Measurements from ENCODE around the gene PFKFB2. TPM values are rescaled to one million over a fixed set of nuclear protein-coding genes. Genes with fewer than 3 reads are reported as not detected.

The PFKFB2 gene
- total RNA-seq, result 10.2 and 15.8 TPM in 2 replicates

DNA sequence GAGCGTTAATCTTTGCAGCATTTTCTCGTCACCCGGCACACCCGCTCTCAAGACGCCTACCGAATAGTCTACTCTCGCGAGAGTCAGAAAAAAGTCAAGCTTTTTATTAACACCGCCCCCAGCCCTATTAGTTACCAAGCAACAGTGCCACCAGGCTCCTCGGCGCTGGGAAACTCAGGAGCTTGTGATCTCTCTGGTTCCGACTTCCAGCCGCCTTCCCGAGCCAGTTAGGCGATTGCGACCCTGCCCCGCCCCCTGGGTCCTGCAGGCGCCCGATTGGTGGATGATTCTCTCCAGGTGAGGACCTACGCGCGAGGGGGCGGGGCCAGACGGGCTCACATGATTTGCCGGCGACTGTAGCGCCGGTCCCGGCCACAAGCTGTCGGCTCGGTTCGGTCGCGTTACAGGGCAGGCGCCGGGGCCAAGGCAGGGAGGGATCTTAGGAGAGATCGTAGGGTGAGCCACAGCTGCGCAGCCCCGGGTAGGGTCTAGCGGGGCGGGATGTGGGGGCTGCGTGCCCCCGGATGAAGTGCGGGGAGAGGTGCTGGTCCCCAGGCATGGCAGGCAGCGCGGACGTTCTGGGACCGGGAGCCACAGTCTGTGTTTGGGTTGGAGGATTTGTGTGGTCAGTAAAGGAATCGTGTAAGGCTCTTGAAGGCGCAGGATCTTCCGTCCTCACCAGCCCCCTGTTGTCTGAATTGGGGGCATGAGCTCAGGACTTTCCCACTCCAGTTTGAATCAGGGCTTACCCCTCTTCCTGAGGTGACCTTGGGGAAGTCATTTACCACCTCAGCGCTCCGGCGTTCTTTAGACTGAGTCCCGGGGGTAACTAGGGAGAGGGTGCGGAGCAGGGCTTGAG is at the start of gene PFKFB2:
TSS of gene PFKFB2 (plus strand) at position 365 of the 859 bp plus-strand sequence. CDS start 1,443 bp downstream, outside the sequence.

DNA sequence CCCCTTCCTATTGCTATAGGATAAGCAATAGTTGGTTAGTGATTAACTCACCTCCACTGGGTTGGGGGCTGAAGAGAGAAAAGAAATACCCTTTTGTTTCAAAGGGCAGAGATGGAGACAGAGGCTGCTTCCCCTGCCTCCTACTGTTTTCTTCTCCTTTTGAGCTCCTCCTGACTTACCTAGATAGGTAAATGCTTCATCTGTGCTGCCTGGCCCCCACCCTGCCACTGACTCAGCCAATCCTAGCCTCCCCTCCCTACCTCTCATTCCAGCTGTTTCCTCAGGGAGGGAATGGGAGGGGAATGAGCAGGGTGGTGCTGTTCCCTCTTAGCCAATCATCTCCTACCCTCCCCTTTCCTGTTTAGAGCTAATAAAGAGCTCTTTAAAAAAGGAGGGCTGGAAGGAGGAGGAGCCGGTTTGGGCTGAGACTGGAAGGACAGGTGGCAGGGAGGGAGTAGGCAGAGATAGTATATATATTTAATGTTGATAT is 20.5 kb upstream of the PFKFB2 start, which contains the start of gene C1orf116:
TSS of gene C1orf116 (minus strand) at position 229 of the 490 bp plus-strand sequence. CDS start 5,158 bp downstream, outside the sequence.

DNA sequence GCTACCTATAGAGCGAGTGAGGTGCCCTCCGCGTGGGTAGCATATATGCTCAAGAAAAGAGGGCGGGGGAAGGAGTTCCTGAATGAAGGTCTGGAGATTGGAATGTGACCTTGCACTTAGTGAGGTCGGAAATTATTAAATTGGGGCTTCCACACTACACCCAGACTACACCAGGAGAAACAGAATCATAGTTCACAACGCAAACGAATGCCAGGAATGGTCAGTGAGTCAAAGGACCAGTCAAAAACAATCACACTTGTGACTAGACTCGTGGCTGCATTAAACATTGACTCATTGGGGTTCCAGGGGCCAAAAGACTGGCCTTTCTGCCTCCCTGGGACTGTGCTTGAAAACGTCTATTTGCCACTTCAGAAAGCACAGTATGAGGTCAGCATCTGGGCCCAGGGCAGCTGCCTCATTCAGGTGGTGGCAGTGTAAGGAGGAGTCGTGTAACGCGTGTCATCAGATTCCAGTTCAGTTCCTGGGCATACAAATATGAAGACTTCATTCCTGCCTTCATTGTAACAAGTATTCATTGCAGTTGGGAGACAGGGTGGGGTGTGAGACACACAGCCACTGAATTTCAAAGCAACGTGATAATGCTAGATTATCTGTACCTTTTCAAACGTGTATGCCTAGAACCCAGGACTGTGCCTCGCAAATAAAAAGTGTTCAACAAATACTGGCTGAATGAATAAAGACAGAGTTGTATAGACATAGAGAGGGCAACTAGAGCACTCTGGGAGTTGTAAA is 1.7 kb upstream of the PFKFB2 start, which contains the start of gene YOD1:
TSS of gene YOD1 (minus strand) at position 18 of the 753 bp plus-strand sequence. CDS start 178 bp downstream, outside the sequence.

DNA sequence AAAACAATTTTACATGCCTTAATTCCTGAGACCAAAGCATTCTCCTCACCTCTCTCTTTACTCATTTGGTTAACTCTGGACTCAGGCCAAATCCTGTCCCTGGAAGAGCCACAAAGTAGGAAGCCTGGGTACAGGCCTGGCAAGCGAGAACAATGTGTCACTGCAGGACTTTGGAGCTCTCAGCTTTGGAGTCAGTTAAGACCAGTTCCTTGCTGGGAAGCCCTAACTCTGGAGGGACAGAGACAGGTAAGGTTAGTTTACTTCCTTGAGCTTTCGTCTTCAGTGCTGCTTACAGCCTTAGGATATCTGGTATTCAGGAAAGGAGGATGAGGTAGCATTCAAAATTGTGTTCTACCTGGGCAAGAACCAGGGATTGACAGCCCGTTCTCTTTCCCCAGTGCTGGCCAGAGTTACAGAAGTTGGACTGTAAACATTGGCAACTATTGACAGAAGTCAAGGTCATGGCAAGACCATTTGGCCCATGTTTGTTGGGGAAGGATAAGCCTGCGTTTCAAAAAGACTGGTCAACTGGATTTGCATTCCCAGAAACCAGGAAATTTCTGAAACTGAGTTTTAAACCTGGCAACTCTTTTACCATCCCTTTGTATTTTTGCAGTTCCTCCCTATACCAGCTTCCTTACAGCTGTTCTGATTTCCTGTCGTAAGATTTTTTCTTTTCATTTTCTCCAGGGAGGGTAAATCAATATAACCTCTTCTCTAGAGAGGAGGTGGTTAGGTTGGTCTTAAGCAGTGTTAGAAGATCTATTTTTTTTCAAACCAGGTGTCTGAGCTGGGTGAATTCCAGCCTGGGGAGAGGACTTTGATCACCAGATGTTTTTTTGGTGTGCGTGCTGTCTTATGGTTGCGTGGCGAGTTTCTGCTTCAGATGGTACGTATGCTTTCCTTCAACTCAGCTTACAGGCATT is 35.9 kb downstream of the PFKFB2 start, which contains the start of gene C4BPB:
TSS of gene C4BPB (plus strand) at position 160 of the 926 bp plus-strand sequence. CDS start at position 832, 672 bp downstream.

DNA sequence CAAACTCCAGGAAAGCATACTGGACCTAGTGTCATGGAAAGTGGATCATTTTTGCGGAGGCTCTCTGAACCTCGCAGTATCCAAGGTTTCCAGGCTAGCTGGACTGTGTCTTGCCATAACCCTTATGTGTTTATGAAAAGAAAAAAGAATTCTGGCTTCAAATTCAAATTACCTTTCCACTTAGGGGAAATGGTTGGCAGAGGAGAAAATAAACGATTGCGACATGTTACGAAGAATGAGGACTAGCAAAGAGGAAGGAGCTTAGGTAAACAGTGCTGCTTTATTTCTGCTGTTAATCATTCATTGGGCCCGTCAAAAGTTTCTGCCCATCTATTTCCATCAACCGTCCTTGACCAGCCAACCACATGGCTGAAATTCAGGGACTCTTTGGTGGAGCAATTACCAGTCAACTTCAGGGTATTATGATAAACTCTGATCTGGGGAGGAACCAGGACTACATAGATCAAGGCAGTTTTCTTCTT is 50.9 kb downstream of the PFKFB2 start, which contains the start of gene C4BPA:
TSS of gene C4BPA (plus strand) at position 342 of the 482 bp plus-strand sequence. CDS start 8,793 bp downstream, outside the sequence.

Other genes with a start within 250 kb of the PFKFB2 start
- gene IL20, start 187.7 kb upstream of the PFKFB2 start, total RNA-seq, result not detected in 2 replicates
- not detected in 2 replicates for gene IL24, start 155.8 kb upstream of the PFKFB2 start, total RNA-seq
- gene FCMR, start 131.3 kb upstream of the PFKFB2 start, total RNA-seq, result 0.65 TPM in 1 of 2 replicates, not detected in the other
- gene PIGR, start 106.8 kb upstream of the PFKFB2 start, total RNA-seq, result not detected in 2 replicates
- not detected in 2 replicates for gene FCAMR, start 82.8 kb upstream of the PFKFB2 start, total RNA-seq
- 0.13 TPM in 1 of 2 replicates, not detected in the other for gene C1orf116, start 20.5 kb upstream of the PFKFB2 start, total RNA-seq
- 11.7 and 12.3 TPM in 2 replicates for gene YOD1, start 2.1 kb upstream of the PFKFB2 start, total RNA-seq
- gene C4BPB, start 35.6 kb downstream of the PFKFB2 start, total RNA-seq, result not detected in 2 replicates
- gene C4BPA, start 51.0 kb downstream of the PFKFB2 start, total RNA-seq, result not detected in 2 replicates